ENCODE data around the gene XYLT1.

Gene XYLT1

GRCh38 chr16:17213025-17213424 is 257.7 kb downstream of the XYLT1 start:
- no peak for DNase-seq

- no peak for DNase-seq
Observed at GRCh38 chr16:17212606-17213005, 258.2 kb downstream of the XYLT1 start.

GRCh38 chr16:17211797-17212196 is 259.0 kb downstream of the XYLT1 start:
- DNase-seq = no peak

GRCh38 chr16:17206712-17207111 is 264.0 kb downstream of the XYLT1 start:
- no peak for DNase-seq

GRCh38 chr16:17205279-17206211 is 265.2 kb downstream of the XYLT1 start:
- no peak for DNase-seq

GRCh38 chr16:17204644-17205043 is 266.1 kb downstream of the XYLT1 start:
- DNase-seq = no peak

- DNase-seq = no peak
Observed at GRCh38 chr16:17204206-17204605, 266.6 kb downstream of the XYLT1 start.

GRCh38 chr16:17203424-17203823 is 267.3 kb downstream of the XYLT1 start:
- DNase-seq = no peak

- DNase-seq = no peak
Observed at GRCh38 chr16:17199135-17199534, 271.6 kb downstream of the XYLT1 start.

- DNase-seq = no peak
Observed at GRCh38 chr16:17196526-17196925, 274.2 kb downstream of the XYLT1 start.

- no peak for DNase-seq
Observed at GRCh38 chr16:17194190-17194780, 276.5 kb downstream of the XYLT1 start.

- no peak for DNase-seq
Observed at GRCh38 chr16:17193566-17194100, 277.1 kb downstream of the XYLT1 start.

- DNase-seq = no peak
Observed at GRCh38 chr16:17184026-17184425, 286.7 kb downstream of the XYLT1 start.

- no peak for DNase-seq
Observed at GRCh38 chr16:17177959-17178905, 292.5 kb downstream of the XYLT1 start.

- no peak for DNase-seq
Observed at GRCh38 chr16:17177242-17177958, 293.4 kb downstream of the XYLT1 start.

- no peak for DNase-seq
Observed at GRCh38 chr16:17176199-17176598, 294.6 kb downstream of the XYLT1 start.

GRCh38 chr16:17173281-17173680 is 297.5 kb downstream of the XYLT1 start:
- DNase-seq = no peak

GRCh38 chr16:17171250-17172143 is 299.3 kb downstream of the XYLT1 start:
- no peak for DNase-seq

GRCh38 chr16:17170435-17170834 is 300.3 kb downstream of the XYLT1 start:
- no peak for DNase-seq

- DNase-seq = no peak
Observed at GRCh38 chr16:17168181-17168580, 302.6 kb downstream of the XYLT1 start.

- no peak for DNase-seq
Observed at GRCh38 chr16:17166095-17166494, 304.7 kb downstream of the XYLT1 start.
